Measurements from ENCODE around the gene PRCD.
"Not testable (repeated sequence)": the region's sequence is repeated elsewhere in the genome, so short reads cannot be mapped to it uniquely, and the experiment has no call there.

Gene PRCD

GRCh38 chr17:76558198-76559095 is 18.6 kb downstream of the PRCD start:
- FAIRE-seq, result no peak
- DNase-seq (ENCODE audit: insufficient read length, low spot score), result no peak

DNA sequence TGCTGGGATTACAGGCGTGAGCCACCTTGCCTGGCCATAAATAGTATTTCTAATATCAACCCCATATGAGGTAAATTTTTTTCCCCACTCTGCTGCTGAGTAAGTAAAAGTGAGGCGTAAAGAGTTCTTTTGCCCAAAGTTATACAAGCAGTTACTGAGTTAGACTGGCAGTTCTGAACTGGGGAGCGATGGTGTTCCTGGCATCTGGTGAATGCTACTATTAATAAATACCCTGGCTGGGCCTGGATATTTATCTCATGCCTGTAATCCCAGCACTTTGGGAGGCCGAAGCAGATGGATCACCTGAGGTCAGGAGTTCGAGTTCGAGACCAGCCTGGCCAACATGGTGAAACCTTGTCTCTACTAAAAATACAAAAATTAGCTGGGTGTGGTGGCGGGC is 19.6 kb downstream of the PRCD start:
- not testable (repeated sequence) for DNase-seq (ENCODE audit: insufficient read length, low spot score); FAIRE-seq

More at GRCh38 chr17:76558198-76559095, 18.6 kb downstream of the PRCD start:
- no peak for TF ChIP-seq POLR2A (IDR thresholded peaks at IDR 0.05; ENCODE audit: low read depth, low read length)

- no peak for FAIRE-seq
These were observed 20.4 kb downstream of the PRCD start for GRCh38 chr17:76560036-76560876.

DNA sequence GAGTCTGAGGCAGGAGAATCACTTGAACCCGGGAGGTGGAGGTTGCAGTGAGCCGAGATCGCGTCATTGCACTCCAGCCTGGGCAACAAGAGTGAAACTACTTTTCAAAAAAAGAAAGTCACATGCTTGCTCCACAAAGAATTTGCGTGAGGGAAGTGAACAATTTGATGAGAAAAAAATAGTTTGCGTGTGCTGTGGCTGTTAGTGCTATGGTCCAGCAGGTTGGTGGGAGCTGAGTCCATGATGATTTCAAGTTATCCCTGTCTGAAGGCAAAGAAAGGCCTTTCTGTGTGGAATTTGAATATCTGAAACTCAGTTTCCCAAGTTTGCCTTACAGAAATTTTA is 21.0 kb downstream of the PRCD start:
- FAIRE-seq (no peak), DNase-seq (ENCODE audit: insufficient read length, low spot score) (no peak)
- no peak for TF ChIP-seq POLR2A (IDR thresholded peaks at IDR 0.05; ENCODE audit: low read depth, low read length)

More at GRCh38 chr17:76560036-76560876, 20.4 kb downstream of the PRCD start:
- no peak for DNase-seq (ENCODE audit: insufficient read length, low spot score)
- no peak for TF ChIP-seq POLR2A (IDR thresholded peaks at IDR 0.05; ENCODE audit: low read depth, low read length)

DNA sequence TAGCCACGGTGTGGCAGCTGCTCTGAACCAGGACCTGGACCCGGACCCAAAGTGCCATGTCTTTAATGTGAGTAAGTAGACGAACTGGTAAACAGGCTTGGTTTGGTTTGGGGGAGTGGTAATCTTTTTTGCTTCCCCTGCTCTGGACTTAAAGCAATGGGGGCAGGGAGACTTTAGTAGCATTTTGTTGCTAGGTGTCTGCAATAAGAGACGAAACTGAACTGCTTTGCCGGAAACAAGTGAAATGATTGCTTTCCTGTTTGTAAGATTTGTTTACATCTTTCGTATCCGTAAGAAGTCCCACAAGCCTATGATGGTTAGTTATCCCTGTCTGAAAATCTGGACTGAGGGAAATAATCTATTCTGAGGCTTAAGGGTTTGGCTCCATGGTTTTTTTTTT is 21.5 kb downstream of the PRCD start:
- no peak for FAIRE-seq
- no peak for TF ChIP-seq POLR2A (IDR thresholded peaks at IDR 0.05; ENCODE audit: low read depth, low read length)
- DNase-seq (ENCODE audit: insufficient read length, low spot score), result no peak

- FAIRE-seq (no peak), DNase-seq (ENCODE audit: insufficient read length, low spot score) (no peak)
- TF ChIP-seq POLR2A (IDR thresholded peaks at IDR 0.05; ENCODE audit: low read depth, low read length), result no peak
These were observed 22.0 kb downstream of the PRCD start for GRCh38 chr17:76561799-76562268.

GRCh38 chr17:76562734-76563148 is 22.9 kb downstream of the PRCD start:
- DNase-seq (ENCODE audit: insufficient read length, low spot score), result peak; percentile 61
- no peak for FAIRE-seq
- TF ChIP-seq POLR2A (IDR thresholded peaks at IDR 0.05; ENCODE audit: low read depth, low read length), result peak; percentile 31; the same call in 1 of the 2 replicates

DNA sequence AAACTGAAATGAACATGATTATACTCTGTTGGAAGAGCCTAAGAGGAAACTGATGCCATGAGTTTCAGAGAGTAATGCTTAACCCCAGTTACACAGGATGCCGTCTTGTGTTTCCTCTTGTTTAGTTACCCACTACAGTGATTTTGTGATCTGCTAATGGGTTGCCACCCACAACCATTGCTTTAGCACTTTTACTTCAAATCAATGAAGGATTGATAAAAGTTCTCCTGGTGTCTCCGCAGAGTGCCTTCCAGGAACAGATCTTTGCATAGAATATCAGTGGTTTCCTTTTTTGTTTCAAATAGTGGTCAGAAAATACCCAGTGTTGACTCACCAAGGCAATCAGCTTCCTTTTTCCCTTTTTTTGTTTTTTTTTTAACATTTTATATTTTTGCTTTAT is 23.5 kb downstream of the PRCD start:
- DNase-seq (ENCODE audit: insufficient read length, low spot score); FAIRE-seq: not testable (repeated sequence)

DNA sequence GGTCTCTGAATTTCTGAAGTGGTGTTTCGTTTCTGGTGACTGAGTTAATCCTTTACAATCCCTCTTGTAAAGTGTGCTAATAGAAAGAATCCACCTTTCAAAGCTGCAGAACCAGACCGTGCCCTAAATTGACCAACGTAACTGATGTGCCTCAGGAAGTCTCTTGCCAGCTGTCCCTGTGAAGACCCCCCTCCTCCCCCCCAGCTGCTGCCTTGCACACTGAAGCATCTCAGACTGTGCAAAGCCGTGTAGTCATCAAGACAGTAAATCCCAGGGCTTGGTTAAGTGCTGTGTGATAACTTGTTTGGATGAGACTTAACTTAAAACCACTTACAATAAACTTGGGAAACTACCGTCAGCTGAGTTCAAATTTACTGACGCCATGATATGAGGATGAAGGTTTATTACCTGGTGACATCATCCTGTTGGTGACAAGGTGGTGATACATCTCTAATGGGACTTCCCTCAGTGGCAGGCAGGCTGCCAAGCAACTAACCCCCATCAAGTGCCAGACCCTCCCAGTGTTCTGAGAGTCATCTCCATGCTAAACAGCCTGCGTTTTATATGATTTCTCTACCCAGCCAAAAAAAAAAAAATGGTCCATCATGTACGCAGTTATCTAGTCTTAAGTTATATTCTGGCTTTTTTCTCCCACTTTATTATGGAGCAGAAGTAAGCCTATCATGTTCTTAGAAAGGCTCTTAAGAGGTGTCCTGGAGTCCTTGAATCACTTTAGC is 25.3 kb downstream of the PRCD start:
- FAIRE-seq; DNase-seq (ENCODE audit: insufficient read length, low spot score): not testable (repeated sequence)

DNA sequence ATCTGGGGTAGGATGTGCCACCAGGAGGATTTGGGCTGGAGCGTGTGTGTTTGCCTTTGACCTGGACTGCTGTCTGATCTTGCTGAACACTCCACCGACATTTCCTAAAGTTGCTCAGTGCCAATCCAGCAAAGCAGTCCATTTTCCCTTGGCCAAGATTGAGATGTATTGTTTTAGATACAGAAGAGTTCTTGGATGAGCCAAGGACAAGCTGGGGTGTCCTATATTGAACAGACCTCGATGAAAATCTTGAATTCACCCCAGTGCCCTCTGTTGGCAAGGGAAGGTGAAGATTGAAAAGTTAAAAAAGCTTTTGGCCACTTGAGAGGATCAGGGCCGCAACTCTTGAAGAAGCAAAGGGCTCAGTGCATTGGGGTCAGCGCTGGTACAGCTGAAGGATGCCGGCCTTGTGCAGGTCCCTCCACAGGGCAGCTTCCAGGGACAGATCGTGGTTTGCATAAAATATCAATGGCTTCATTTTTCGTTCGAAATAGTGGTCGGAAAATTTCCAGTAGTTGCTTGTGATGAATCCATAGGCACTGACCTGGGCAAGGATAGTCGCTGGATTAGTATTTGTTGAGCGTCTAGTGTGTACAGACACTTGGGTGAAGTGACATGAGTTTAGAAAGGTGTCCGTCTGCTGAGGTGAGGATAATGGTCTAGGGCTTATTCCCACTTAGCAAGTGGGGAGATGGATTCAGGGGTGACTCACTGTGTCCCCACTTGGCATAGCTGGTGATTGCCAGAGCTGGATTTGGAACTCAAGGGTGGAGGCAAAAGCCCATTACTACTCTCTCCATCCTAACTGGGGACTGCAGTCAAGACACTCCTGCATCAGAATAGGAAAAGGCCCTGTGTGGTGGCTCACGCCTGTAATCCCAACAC is 26.1 kb downstream of the PRCD start:
- no peak for TF ChIP-seq POLR2A (IDR thresholded peaks at IDR 0.05; ENCODE audit: low read depth, low read length)
- FAIRE-seq, result no peak
- DNase-seq (ENCODE audit: insufficient read length, low spot score), result no peak

DNA sequence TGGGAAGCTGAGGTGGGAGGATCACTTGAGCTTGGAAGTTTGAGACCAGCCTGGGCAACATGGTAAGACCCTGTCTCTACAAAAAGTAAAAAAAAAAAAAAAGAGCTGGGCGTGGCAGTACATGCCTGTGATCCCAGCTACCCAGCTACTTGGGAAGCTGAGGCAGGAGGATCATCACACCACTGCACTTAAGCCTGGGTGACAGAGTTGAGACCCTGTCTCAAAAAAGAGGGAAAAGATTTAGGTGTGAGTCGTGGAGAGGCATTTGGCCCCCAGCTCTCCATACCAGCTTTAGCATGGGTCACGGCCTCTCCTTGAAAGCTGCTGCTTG is 26.7 kb downstream of the PRCD start:
- no peak for TF ChIP-seq POLR2A (IDR thresholded peaks at IDR 0.05; ENCODE audit: low read depth, low read length)
- no peak for FAIRE-seq

DNA sequence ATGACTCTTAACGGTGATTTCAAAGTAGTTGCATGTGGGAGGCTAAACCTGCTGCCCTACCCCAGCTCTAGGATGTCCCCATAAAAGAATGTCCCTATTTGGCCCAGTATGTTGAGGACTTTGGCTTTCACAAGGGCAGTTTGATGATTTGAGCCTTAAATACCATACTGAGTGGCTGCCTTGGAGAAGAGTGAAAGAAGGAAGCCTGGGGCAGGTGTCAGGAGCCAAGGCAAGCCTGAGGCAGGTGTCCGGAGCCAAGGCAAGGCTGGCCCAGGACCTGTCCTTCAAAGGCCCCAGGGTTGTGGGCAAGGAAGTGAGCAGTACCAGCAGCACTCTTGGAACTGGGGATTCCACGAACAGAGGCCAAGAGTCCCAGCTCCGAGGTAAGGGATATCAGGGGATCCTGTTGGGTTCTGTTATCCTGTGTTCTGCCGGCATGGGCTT is 27.2 kb downstream of the PRCD start:
- TF ChIP-seq POLR2A (IDR thresholded peaks at IDR 0.05; ENCODE audit: low read depth, low read length), result no peak
- FAIRE-seq (no peak), DNase-seq (ENCODE audit: insufficient read length, low spot score) (no peak)

More for the DNA sequence above, 26.7 kb downstream of the PRCD start:
- DNase-seq (ENCODE audit: insufficient read length, low spot score), result no peak

All from H54 (cell line).